Activated T-helper 1 cell treated with anti-CD3 and anti-CD28 coated beads, Interleukin-12 subunit alpha, Interleukin-12 subunit beta, Interleukin-2, Interleukin-4 antibody, amounts not matched to agents 30 ng/mL and 10 ng/mL and 1 ng/mL, durations not matched to agents 14 hours and 24 hours and 36 hours (primary cell): ENCODE measurements around the gene RNF125. TPM values are rescaled to one million over a fixed set of nuclear protein-coding genes. Genes with fewer than 3 reads are reported as not detected.

Experiments
- DNase-seq: peaks from one replicate; pipeline ENCODE4 v3.0.0; 2021; ENCODE audit warnings: low spot score
- H3K27ac Mint-ChIP-seq: one replicate; pipeline ENCODE4 v1.8.0; 2021; ENCODE audit warnings: mild to moderate bottlenecking, mixed read lengths
- H3K27me3 Mint-ChIP-seq: one replicate; pipeline ENCODE4 v1.8.0; 2022; ENCODE audit warnings: mild to moderate bottlenecking, moderate library complexity, mixed read lengths; ENCODE audit not compliant: insufficient read depth
- H3K36me3 Mint-ChIP-seq: one replicate; pipeline ENCODE4 v1.8.0; 2021; ENCODE audit warnings: low read depth, mixed read lengths
- H3K4me1 Mint-ChIP-seq: one replicate; pipeline ENCODE4 v1.8.0; 2021; ENCODE audit warnings: low read depth, mixed read lengths
- H3K4me3 Mint-ChIP-seq: one replicate; pipeline ENCODE4 v1.8.0; 2021; ENCODE audit warnings: mild to moderate bottlenecking, moderate library complexity, mixed read lengths
- H3K9me3 Mint-ChIP-seq: one replicate; pipeline ENCODE4 v1.8.0; 2021; ENCODE audit warnings: mixed read lengths
- intact Hi-C: fragments of 100-400 bp; cut with micrococcal nuclease; formaldehyde crosslinking; loops from one replicate; pipeline ENCODE4 v1.15.1; 2024
- total RNA-seq: library from RNA; stranded (reverse); gene quantifications from 2 replicates; pipeline ENCODE4 v1.2.3, GENCODE V29; 2022

RNF125 gene
- total RNA-seq, 1 donor from 2014 or later, result 32.2 TPM

- Mint-ChIP-seq H3K36me3 (peaks cover 46% of the 10 kb centered on the region), H3K4me1 (peaks cover 63% of the 10 kb centered on the region), H3K9me3 (peaks cover 5% of the 10 kb centered on the region), H3K27ac (peak overlapping the region; percentile 70), H3K4me3 (peak overlapping the region; percentile 49), H3K27me3 (no peaks in the 10 kb centered on the region)
- no peak for DNase-seq
- intact Hi-C loops, result no loop called here
These were observed 18.0 kb downstream of the RNF125 start for GRCh38 chr18:32036506-32037180.

- peaks cover 5% of the 10 kb centered on the region for H3K9me3 Mint-ChIP-seq
- no peak for DNase-seq
- peaks cover 48% of the 10 kb centered on the region for H3K36me3 Mint-ChIP-seq
- H3K4me1 Mint-ChIP-seq, result peaks cover 67% of the 10 kb centered on the region
- H3K4me3 Mint-ChIP-seq, result no peak overlapping the region
- no peak overlapping the region for H3K27ac Mint-ChIP-seq
- H3K27me3 Mint-ChIP-seq, result no peaks in the 10 kb centered on the region
- intact Hi-C loops, result no loop called here
These were observed 19.0 kb downstream of the RNF125 start for GRCh38 chr18:32037616-32038015.

- H3K36me3 Mint-ChIP-seq, result peaks cover 44% of the 10 kb centered on the region
These were observed 22.3 kb downstream of the RNF125 start for GRCh38 chr18:32040936-32041335.

GRCh38 chr18:32042337-32042736, 23.7 kb downstream of the RNF125 start:
- H3K27ac Mint-ChIP-seq, result no peak overlapping the region
- no peak overlapping the region for H3K4me3 Mint-ChIP-seq
- DNase-seq, result no peak
- H3K36me3 Mint-ChIP-seq, result peaks cover 37% of the 10 kb centered on the region
- H3K4me1 Mint-ChIP-seq, result peaks cover 36% of the 10 kb centered on the region
- H3K27me3 Mint-ChIP-seq, result no peaks in the 10 kb centered on the region
- H3K9me3 Mint-ChIP-seq, result peaks cover 5% of the 10 kb centered on the region
- intact Hi-C loops, result no loop called here

More at GRCh38 chr18:32040936-32041335, 22.3 kb downstream of the RNF125 start:
- Mint-ChIP-seq H3K4me3 (peak overlapping the region; percentile 73), H3K27me3 (no peaks in the 10 kb centered on the region), H3K9me3 (peaks cover 5% of the 10 kb centered on the region), H3K4me1 (peaks cover 48% of the 10 kb centered on the region), H3K27ac (peak overlapping the region; percentile 95)
- DNase-seq, result peak; percentile 49
- intact Hi-C loops, result loop anchor here (1.0 to 2.0 kb wide), 4 partner anchors 8 to 98 kb away; partner anchors contain the start of genes RNF125 and TRAPPC8

- intact Hi-C loops, result loop anchor here (1.0 to 2.0 kb wide), 3 partner anchors 7 to 44 kb away; no protein-coding TSS in a partner anchor
- Mint-ChIP-seq H3K27ac (peak overlapping the region; percentile 84), H3K36me3 (peaks cover 29% of the 10 kb centered on the region), H3K4me1 (peaks cover 30% of the 10 kb centered on the region), H3K9me3 (no peaks in the 10 kb centered on the region), H3K4me3 (peak overlapping the region; percentile 30), H3K27me3 (no peaks in the 10 kb centered on the region)
- DNase-seq, result peak; percentile 6
These were observed 30.0 kb downstream of the RNF125 start for GRCh38 chr18:32048507-32049091.

- Mint-ChIP-seq H3K9me3 (no peaks in the 10 kb centered on the region), H3K27me3 (no peaks in the 10 kb centered on the region), H3K27ac (peak overlapping the region; percentile 84), H3K4me1 (peaks cover 30% of the 10 kb centered on the region), H3K36me3 (peaks cover 35% of the 10 kb centered on the region), H3K4me3 (peak overlapping the region; percentile 63)
- intact Hi-C loops, result loop anchor here (1.0 to 2.0 kb wide), 5 partner anchors 8 to 43 kb away; partner anchors contain the start of gene RNF125
- no peak for DNase-seq
These were observed 31.0 kb downstream of the RNF125 start for GRCh38 chr18:32049393-32050171.

- intact Hi-C loops, result no loop called here
- Mint-ChIP-seq H3K4me3 (no peak overlapping the region), H3K27ac (no peak overlapping the region), H3K4me1 (peaks cover 35% of the 10 kb centered on the region), H3K27me3 (no peaks in the 10 kb centered on the region), H3K36me3 (peaks cover 45% of the 10 kb centered on the region), H3K9me3 (no peaks in the 10 kb centered on the region)
- no peak for DNase-seq
These were observed 38.2 kb downstream of the RNF125 start for GRCh38 chr18:32056613-32057358.

- Mint-ChIP-seq H3K36me3 (peaks cover 45% of the 10 kb centered on the region), H3K4me1 (peaks cover 34% of the 10 kb centered on the region), H3K27me3 (no peaks in the 10 kb centered on the region), H3K9me3 (no peaks in the 10 kb centered on the region), H3K27ac (no peak overlapping the region), H3K4me3 (no peak overlapping the region)
- intact Hi-C loops, result no loop called here
- DNase-seq, result no peak
These were observed 39.1 kb downstream of the RNF125 start for GRCh38 chr18:32057624-32058165.

GRCh38 chr18:32060026-32060425, 41.4 kb downstream of the RNF125 start:
- intact Hi-C loops, result no loop called here
- H3K36me3 Mint-ChIP-seq, result peaks cover 45% of the 10 kb centered on the region
- no peak overlapping the region for H3K27ac Mint-ChIP-seq
- peaks cover 34% of the 10 kb centered on the region for H3K4me1 Mint-ChIP-seq
- no peak for DNase-seq
- H3K4me3 Mint-ChIP-seq, result no peak overlapping the region
- no peaks in the 10 kb centered on the region for H3K27me3 Mint-ChIP-seq
- H3K9me3 Mint-ChIP-seq, result no peaks in the 10 kb centered on the region

- Mint-ChIP-seq H3K27me3 (no peaks in the 10 kb centered on the region), H3K4me3 (no peak overlapping the region), H3K9me3 (no peaks in the 10 kb centered on the region), H3K27ac (no peak overlapping the region), H3K4me1 (peaks cover 5% of the 10 kb centered on the region), H3K36me3 (peaks cover 28% of the 10 kb centered on the region)
- intact Hi-C loops, result no loop called here
- no peak for DNase-seq
These were observed 48.9 kb downstream of the RNF125 start for GRCh38 chr18:32067375-32068167.

- peaks cover 22% of the 10 kb centered on the region for H3K4me1 Mint-ChIP-seq
- intact Hi-C loops, result loop anchor here (1.0 to 2.0 kb wide), 2 partner anchors 20 to 54 kb away; partner anchors contain the start of gene RNF125
- no peak overlapping the region for H3K4me3 Mint-ChIP-seq
- H3K9me3 Mint-ChIP-seq, result no peaks in the 10 kb centered on the region
- peaks cover 34% of the 10 kb centered on the region for H3K36me3 Mint-ChIP-seq
- no peak overlapping the region for H3K27ac Mint-ChIP-seq
- H3K27me3 Mint-ChIP-seq, result no peaks in the 10 kb centered on the region
- DNase-seq, result no peak
These were observed 53.7 kb downstream of the RNF125 start for GRCh38 chr18:32072321-32072720.
